Cardiac fibroblast (primary cell): ENCODE measurements around the gene ZFYVE26.
"Not testable (repeated sequence)": the region's sequence is repeated elsewhere in the genome, so short reads cannot be mapped to it uniquely, and the experiment has no call there.

Source experiments
- DNase-seq, 2 donors: peaks; one replicate each; pipeline versions ENCODE4 v3.0.0 to v3.0.0-alpha.2; 2010; ENCODE audit warnings: low read depth in 2 of 2
- H3K4me3 ChIP-seq, 2 donors: replicated peaks in 1 of 2; 1 replicate in 1 of 2; 2 replicates in 1 of 2; pipeline ENCODE4 v1.5.1; 2011; ENCODE audit warnings: low read depth in 2 of 2, low read length in 2 of 2, mild to moderate bottlenecking in 2 of 2, moderate library complexity in 1 of 2
- TF ChIP-seq, protein P1 (sequence below): IDR thresholded peaks from one replicate; pipeline ENCODE4 v1.5.1; 2011; ENCODE audit warnings: low read depth, mild to moderate bottlenecking, low read length, inconsistent platforms

The ZFYVE26 gene

DNA sequence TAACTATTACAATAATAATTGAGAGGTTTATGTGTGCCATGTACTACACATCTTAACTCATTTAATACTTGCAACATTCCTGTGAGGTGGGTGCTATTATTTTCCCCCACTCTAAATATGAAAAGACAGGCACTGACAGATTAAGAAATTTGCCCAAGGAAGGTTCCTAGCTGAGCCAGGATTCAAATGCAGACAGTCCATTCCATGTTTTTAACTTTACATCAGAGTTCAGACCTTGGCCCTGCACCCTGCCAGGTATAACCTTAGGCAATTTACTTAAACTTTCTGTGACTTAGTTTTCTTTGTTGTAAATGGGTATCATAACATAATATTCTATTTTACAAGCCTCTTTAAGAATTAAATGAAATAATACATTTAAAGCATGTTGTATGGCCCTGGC is 88.1 kb downstream of the ZFYVE26 start:
- DNase-seq: no peak
- TF ChIP-seq, protein P1, sequence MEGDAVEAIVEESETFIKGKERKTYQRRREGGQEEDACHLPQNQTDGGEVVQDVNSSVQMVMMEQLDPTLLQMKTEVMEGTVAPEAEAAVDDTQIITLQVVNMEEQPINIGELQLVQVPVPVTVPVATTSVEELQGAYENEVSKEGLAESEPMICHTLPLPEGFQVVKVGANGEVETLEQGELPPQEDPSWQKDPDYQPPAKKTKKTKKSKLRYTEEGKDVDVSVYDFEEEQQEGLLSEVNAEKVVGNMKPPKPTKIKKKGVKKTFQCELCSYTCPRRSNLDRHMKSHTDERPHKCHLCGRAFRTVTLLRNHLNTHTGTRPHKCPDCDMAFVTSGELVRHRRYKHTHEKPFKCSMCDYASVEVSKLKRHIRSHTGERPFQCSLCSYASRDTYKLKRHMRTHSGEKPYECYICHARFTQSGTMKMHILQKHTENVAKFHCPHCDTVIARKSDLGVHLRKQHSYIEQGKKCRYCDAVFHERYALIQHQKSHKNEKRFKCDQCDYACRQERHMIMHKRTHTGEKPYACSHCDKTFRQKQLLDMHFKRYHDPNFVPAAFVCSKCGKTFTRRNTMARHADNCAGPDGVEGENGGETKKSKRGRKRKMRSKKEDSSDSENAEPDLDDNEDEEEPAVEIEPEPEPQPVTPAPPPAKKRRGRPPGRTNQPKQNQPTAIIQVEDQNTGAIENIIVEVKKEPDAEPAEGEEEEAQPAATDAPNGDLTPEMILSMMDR: no peak
- no peak overlapping the region for H3K4me3 ChIP-seq

DNA sequence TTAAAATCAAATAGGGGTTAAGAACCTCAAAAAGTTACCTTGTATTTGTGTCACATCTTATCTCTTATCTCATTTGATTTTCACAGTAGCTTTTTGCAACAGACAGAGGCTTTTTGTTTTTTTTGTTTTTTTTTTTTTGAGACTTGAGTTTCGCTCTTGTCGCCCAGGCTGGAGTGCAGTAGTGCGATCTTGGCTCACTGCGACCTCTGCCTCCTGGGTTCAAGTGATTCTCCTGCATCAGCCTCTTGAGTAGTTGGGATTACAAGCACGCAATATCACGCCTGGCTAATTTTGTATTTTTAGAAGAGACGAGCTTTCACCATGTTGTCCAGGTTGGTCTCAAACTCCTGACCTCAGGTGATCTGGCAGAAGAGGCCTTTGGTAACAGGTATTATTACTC is 89.0 kb downstream of the ZFYVE26 start:
- DNase-seq: no peak
- TF ChIP-seq, protein P1: no peak
- H3K4me3 ChIP-seq: no peak overlapping the region

GRCh38 chr14:67725171-67725570 is 91.2 kb downstream of the ZFYVE26 start:
- TF ChIP-seq, protein P1: no peak
- no peak for DNase-seq
- no peak overlapping the region for H3K4me3 ChIP-seq

GRCh38 chr14:67722293-67722692 is 94.1 kb downstream of the ZFYVE26 start:
- TF ChIP-seq, protein P1: no peak
- DNase-seq: peak; percentile 33 to 78
- H3K4me3 ChIP-seq: no peak overlapping the region

- TF ChIP-seq, protein P1: no peak
- H3K4me3 ChIP-seq: no peak overlapping the region
- DNase-seq: no peak
Observed at GRCh38 chr14:67721875-67722274, 94.5 kb downstream of the ZFYVE26 start.

DNA sequence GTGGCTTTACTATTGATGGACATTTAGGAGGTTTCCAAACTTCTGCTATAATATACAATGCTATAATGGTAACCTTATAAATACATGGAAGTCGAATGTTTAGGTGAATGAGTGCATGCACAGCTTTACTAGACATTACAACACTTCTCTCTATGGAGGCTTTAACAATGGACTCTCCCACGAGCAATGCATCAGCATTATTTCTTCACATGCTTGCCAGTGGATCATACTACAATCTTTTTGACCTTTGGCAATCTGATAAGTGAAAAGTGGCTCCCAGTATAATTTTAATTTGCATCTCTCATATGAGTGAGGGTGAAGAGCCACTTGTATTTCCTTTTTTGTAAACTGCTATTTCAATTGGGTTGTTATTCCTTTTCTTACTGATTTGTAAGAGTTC is 96.5 kb downstream of the ZFYVE26 start:
- TF ChIP-seq, protein P1: no peak
- no peak for DNase-seq
- H3K4me3 ChIP-seq: no peak overlapping the region

DNA sequence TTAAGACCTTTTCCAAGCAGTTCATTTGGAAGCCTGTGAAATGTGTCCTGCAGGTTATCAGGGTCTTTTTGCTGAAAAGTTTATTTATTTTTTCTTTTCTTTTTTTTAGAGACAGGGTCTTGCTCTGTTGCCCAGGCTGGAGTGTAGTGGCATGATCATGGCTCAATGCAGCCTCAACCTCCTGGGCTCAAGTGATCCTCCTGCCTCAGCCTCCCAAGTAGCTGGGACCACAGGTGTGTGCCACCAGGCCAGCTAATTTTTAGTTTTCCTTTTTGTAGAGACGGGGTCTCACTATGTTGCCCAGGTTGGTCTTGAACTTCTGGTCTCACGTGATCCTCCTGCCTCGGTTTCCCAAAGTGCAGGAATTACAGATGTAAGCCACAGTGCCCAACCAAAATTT is 97.0 kb downstream of the ZFYVE26 start:
- H3K4me3 ChIP-seq, DNase-seq: not testable (repeated sequence)
